ENCODE measurements around the gene SMYD3. TPM values are rescaled to one million over a fixed set of nuclear protein-coding genes. Genes with fewer than 3 reads are reported as not detected.

Gene SMYD3
- total RNA-seq, 2 donors from 2014 or later: 13.5 to 20.8 TPM

DNA sequence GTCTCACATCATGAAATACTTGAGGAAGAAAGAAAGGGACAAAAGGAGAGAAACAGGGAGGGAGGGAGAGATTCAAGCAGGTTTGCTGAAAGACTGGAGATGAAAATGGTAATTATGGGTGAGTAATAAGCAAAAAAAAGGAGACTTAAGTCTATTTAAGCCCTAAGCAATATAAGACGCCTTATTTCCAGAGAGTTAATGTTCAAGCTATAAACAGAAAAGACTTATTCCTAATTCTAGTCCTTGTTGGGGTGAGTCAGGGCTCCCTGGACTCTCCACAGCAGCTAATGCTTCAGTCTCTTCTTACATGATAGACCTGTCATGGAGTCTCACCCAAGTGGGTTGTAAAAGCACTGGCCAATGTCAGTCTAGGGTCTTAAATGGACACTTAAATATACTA is 619.2 kb downstream of the SMYD3 start:
- Histone ChIP-seq H3K4me3 (no peak overlapping the region), H3K27me3 (no peaks in the 10 kb centered on the region), H3K4me1 (no peaks in the 10 kb centered on the region), H3K27ac (no peak overlapping the region), H3K36me3 (replicated peaks in 1 of 2; ENCODE audit: insufficient read depth in 1 of 2, low read depth in 2 of 2) (no peaks in the 10 kb centered on the region), H3K9me3 (peaks cover 0 to 5% (median 0%) of the 10 kb centered on the region in 3 donors)
- ATAC-seq (no peak), DNase-seq (no peak)
- TF ChIP-seq POLR2A (IDR thresholded peaks at IDR 0.05): no peak
- TF ChIP-seq, protein P1, sequence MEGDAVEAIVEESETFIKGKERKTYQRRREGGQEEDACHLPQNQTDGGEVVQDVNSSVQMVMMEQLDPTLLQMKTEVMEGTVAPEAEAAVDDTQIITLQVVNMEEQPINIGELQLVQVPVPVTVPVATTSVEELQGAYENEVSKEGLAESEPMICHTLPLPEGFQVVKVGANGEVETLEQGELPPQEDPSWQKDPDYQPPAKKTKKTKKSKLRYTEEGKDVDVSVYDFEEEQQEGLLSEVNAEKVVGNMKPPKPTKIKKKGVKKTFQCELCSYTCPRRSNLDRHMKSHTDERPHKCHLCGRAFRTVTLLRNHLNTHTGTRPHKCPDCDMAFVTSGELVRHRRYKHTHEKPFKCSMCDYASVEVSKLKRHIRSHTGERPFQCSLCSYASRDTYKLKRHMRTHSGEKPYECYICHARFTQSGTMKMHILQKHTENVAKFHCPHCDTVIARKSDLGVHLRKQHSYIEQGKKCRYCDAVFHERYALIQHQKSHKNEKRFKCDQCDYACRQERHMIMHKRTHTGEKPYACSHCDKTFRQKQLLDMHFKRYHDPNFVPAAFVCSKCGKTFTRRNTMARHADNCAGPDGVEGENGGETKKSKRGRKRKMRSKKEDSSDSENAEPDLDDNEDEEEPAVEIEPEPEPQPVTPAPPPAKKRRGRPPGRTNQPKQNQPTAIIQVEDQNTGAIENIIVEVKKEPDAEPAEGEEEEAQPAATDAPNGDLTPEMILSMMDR (IDR thresholded peaks at IDR 0.05): no peak
- 93 to 100% methylated on average over 1 of the region's 1 CpG for WGBS, 2 donors
- intact Hi-C loops (cut with DNase I): no loop called here

- TF ChIP-seq POLR2A (IDR thresholded peaks at IDR 0.05): no peak
- TF ChIP-seq, protein P1 (IDR thresholded peaks at IDR 0.05): no peak
- Histone ChIP-seq H3K4me1 (no peaks in the 10 kb centered on the region), H3K9me3 (no peaks in the 10 kb centered on the region), H3K4me3 (no peak overlapping the region), H3K27me3 (no peaks in the 10 kb centered on the region), H3K36me3 (replicated peaks in 1 of 2; ENCODE audit: insufficient read depth in 1 of 2, low read depth in 2 of 2) (no peaks in the 10 kb centered on the region), H3K27ac (no peak overlapping the region)
- WGBS, 2 donors: 73 to 83% methylated on average over 10 of the region's 10 CpGs
- DNase-seq (no peak), ATAC-seq (no peak)
- intact Hi-C loops (cut with DNase I): no loop called here
These were observed 625.2 kb downstream of the SMYD3 start for GRCh38 chr1:245881767-245882391.

DNA sequence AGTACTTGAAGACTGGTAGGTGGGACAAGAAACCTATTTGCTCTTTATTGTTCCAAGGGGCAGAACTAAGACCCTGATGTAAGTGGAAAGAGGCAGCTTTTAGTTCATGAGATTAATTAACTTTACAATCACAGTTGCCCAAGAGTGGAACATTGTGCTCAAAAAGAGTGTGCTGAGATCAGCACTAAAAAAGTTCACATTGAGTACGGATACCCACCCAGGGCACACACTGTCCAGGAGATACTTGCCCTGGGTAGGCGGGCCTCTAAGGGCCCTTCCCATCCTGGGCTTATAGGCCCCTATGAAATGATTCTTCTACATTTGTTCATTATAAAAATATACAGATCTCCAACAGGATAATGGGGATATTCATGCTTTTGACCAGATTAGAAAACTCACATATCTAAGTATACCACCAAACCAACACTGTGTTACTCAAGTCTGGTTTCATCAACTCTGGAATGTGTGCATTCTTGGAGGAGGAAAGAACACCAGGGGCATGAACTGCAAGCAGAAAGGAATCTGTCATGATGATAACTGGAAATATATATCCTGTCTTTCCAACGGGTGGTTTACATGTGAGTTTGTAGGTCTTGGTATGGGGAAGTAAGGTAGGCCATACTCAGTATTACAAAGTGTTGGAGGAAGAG is 626.2 kb downstream of the SMYD3 start:
- WGBS, 2 donors: 87 to 89% methylated on average over 3 of the region's 3 CpGs
- no peaks in the 10 kb centered on the region for H3K4me1 ChIP-seq
- intact Hi-C loops (cut with DNase I): no loop called here

GRCh38 chr1:245879091-245879490 is 628.0 kb downstream of the SMYD3 start:
- H3K4me3 ChIP-seq: no peak overlapping the region
- H3K27me3 ChIP-seq: no peaks in the 10 kb centered on the region
- 88 to 91% methylated on average over 10 of the region's 10 CpGs for WGBS, 2 donors
- ATAC-seq (no peak), DNase-seq (no peak)
- H3K4me1 ChIP-seq: no peaks in the 10 kb centered on the region
- intact Hi-C loops (cut with DNase I): no loop called here
- no peaks in the 10 kb centered on the region for H3K9me3 ChIP-seq
- no peak for TF ChIP-seq POLR2A (IDR thresholded peaks at IDR 0.05)
- TF ChIP-seq, protein P1 (IDR thresholded peaks at IDR 0.05): no peak
- H3K27ac ChIP-seq: no peak overlapping the region
- no peaks in the 10 kb centered on the region for H3K36me3 ChIP-seq (replicated peaks in 1 of 2; ENCODE audit: insufficient read depth in 1 of 2, low read depth in 2 of 2)

More for the DNA sequence above, 626.2 kb downstream of the SMYD3 start:
- no peak for DNase-seq
- H3K9me3 ChIP-seq: no peaks in the 10 kb centered on the region
- ATAC-seq: no peak
- no peaks in the 10 kb centered on the region for H3K27me3 ChIP-seq
- H3K36me3 ChIP-seq (replicated peaks in 1 of 2; ENCODE audit: insufficient read depth in 1 of 2, low read depth in 2 of 2): no peaks in the 10 kb centered on the region
- no peak overlapping the region for H3K27ac ChIP-seq
- TF ChIP-seq, protein P1 (IDR thresholded peaks at IDR 0.05): no peak
- no peak for TF ChIP-seq POLR2A (IDR thresholded peaks at IDR 0.05)
- no peak overlapping the region for H3K4me3 ChIP-seq

- H3K27ac ChIP-seq: no peak overlapping the region
- WGBS, 2 donors: 80 to 93% methylated on average over 3 of the region's 3 CpGs
These were observed 628.5 kb downstream of the SMYD3 start for GRCh38 chr1:245878585-245878984.

More at GRCh38 chr1:245878585-245878984, 628.5 kb downstream of the SMYD3 start:
- intact Hi-C loops (cut with DNase I): no loop called here
- H3K4me3 ChIP-seq: no peak overlapping the region
- DNase-seq: no peak
- no peaks in the 10 kb centered on the region for H3K9me3 ChIP-seq
- no peak for TF ChIP-seq POLR2A (IDR thresholded peaks at IDR 0.05)
- TF ChIP-seq, protein P1 (IDR thresholded peaks at IDR 0.05): no peak
- H3K4me1 ChIP-seq: no peaks in the 10 kb centered on the region
- no peaks in the 10 kb centered on the region for H3K27me3 ChIP-seq
- no peaks in the 10 kb centered on the region for H3K36me3 ChIP-seq (replicated peaks in 1 of 2; ENCODE audit: insufficient read depth in 1 of 2, low read depth in 2 of 2)
- no peak for ATAC-seq
